Measurements from ENCODE around the gene POLR2I.

POLR2I gene

GRCh38 chr19:36115453-36116343, 1.0 kb upstream of the POLR2I start, which contains the start of gene TBCB:
Gene TBCB, plus strand, starts transcription at chr19:36115468. Its CDS starts 93 bp downstream, at chr19:36115561.
- peak within 1 kb of the TSS; percentile 91 for H3K4me3 ChIP-seq (ENCODE audit: low read depth, low read length)
- TF ChIP-seq CTCF (IDR thresholded peaks at IDR 0.05; ENCODE audit: low read depth, low read length): no peak

- no peak for TF ChIP-seq CTCF (IDR thresholded peaks at IDR 0.05; ENCODE audit: low read depth, low read length)
- H3K4me3 ChIP-seq (ENCODE audit: low read depth, low read length): peak overlapping the region; percentile 91
Observed at GRCh38 chr19:36113894-36114720, 568 bp downstream of the POLR2I start.

DNA sequence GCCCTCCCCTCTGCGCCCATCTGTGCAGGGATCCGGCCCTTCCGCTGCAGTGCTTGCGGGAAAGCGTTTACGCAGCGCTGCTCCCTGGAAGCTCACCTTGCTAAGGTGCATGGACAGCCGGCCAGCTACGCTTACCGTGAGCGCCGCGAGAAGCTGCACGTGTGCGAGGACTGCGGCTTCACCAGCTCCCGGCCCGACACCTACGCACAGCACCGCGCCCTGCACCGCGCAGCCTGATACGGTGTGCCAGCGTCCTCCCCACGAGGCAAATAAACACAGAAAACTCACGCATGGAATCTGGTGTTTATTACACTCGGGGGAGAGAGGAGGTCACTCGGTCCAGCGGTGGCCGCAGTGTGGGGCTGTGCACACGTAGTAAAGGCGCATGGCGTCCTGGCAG, 1.2 kb downstream of the POLR2I start:
- peak overlapping the region; percentile 91 for H3K4me3 ChIP-seq (ENCODE audit: low read depth, low read length)

GRCh38 chr19:36112678-36113077, 2.0 kb downstream of the POLR2I start:
- no peak for TF ChIP-seq CTCF (IDR thresholded peaks at IDR 0.05; ENCODE audit: low read depth, low read length)
- no peak overlapping the region for H3K4me3 ChIP-seq (ENCODE audit: low read depth, low read length)

More for the DNA sequence above, 1.2 kb downstream of the POLR2I start:
- no peak for TF ChIP-seq CTCF (IDR thresholded peaks at IDR 0.05; ENCODE audit: low read depth, low read length)

DNA sequence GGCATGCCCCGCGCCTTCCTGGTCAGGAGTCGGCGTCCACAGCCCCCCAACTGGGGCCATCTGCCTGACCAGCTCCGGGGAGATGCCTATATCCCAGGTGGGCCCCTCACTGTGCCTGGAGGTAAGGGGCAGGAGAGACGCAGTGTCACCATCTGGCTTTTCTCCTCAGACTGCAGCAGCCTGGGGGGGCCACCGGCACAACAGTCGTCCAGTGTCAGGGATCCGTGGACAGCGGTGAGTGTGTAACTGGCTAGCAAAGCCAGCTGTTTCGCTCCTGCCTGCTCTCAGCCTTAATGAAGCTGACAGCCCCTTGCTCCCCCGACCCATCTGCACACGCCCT, 3.5 kb downstream of the POLR2I start:
- TF ChIP-seq CTCF (IDR thresholded peaks at IDR 0.05; ENCODE audit: low read depth, low read length): no peak
- H3K4me3 ChIP-seq (ENCODE audit: low read depth, low read length): no peak overlapping the region

GRCh38 chr19:36110487-36111199, 4.0 kb downstream of the POLR2I start, which contains the start of gene OVOL3:
Gene OVOL3, plus strand, starts transcription at chr19:36111143. Its CDS starts 60 bp downstream, at chr19:36111203.
- TF ChIP-seq CTCF (IDR thresholded peaks at IDR 0.05; ENCODE audit: low read depth, low read length): no peak
- H3K4me3 ChIP-seq (ENCODE audit: low read depth, low read length): no peak within 1 kb of the TSS
